K562 (cell line): ENCODE results near the gene PLPPR2. TPM values are rescaled to one million over a fixed set of nuclear protein-coding genes. Genes with fewer than 3 reads are reported as not detected.

Experiments used
- ATAC-seq: fragments of 200-7000 bp; cut with Tn5 transposase; 3 replicates; pipeline ENCODE4 v1.9.1; 2020; ENCODE audit warnings: moderate library complexity
- BruUV-seq: library from RNA; stranded (reverse); fragments of 400-500 nt; replicated peaks from 2 replicates; lab custom pipeline; 2021; lab: Mats Ljungman, UMichigan
- CTCF ChIA-PET: fragments of 300-600 bp; formaldehyde crosslinking; extraction: SDS; loops from one replicate; lab custom pipeline; 2021; ENCODE audit warnings: low intra/inter-chr PET ratio; lab: Yijun Ruan, JAX
- POLR2A ChIA-PET: fragments of 300-600, 350-650 bp; sonication (Branson Sonifier 250); formaldehyde crosslinking; extraction: SDS; loops from one replicate; lab custom pipeline; 2021; ENCODE audit warnings: antibody characterized with exemption, inconsistent platforms; lab: Yijun Ruan, JAX
- DNase-seq, 4 experiments: peaks; one replicate each; pipeline versions ENCODE4 v3.0.0 to v3.0.0-alpha.2; 2011 to 2018; ENCODE audit warnings: low spot score in 3 of 4, mixed read lengths in 3 of 4; ENCODE audit errors: extremely low read depth in 1 of 4
- FAIRE-seq: peaks from 2 replicates; lab custom pipeline; 2011; peaks lifted over from hg19 to GRCh38; lab: Jason Lieb, UNC
- H2AFZ ChIP-seq: 2 replicates; pipeline ENCODE4 v1.6.0; 2011; ENCODE audit warnings: low read depth, low read length, control low read depth, inconsistent platforms
- H3K27ac ChIP-seq: fragments of 200-600 bp; 3 replicates; pipeline ENCODE4 v1.8.0; 2011; ENCODE audit warnings: low read depth, mild to moderate bottlenecking, control low read depth, inconsistent platforms, low read length, moderate library complexity, mixed read lengths; ENCODE audit errors: extremely low read depth
- H3K27me3 ChIP-seq, 2 experiments: fragments of 300-600 bp in 1 of 2; 2 replicates in 1 of 2; 3 replicates in 1 of 2; pipeline versions ENCODE4 v1.6.0 to v1.8.0; 2011; ENCODE audit warnings: inconsistent platforms in 2 of 2, low read length in 2 of 2, mild to moderate bottlenecking in 1 of 2, mixed read lengths in 1 of 2, moderate library complexity in 1 of 2; ENCODE audit not compliant: control insufficient read depth in 2 of 2, insufficient read depth in 2 of 2
- H3K36me3 ChIP-seq: fragments of 300-600 bp; 3 replicates; pipeline ENCODE4 v1.8.0; 2011; ENCODE audit warnings: mild to moderate bottlenecking, low read length, inconsistent platforms; ENCODE audit not compliant: control insufficient read depth, insufficient read depth
- H3K4me1 ChIP-seq, 2 experiments: fragments of 200-600 bp in 1 of 2; replicated peaks in 1 of 2; 2 replicates in 1 of 2; 3 replicates in 1 of 2; pipeline versions ENCODE4 v1.5.1 to v1.8.0; 2011; ENCODE audit warnings: inconsistent platforms in 2 of 2, low read length in 2 of 2, mild to moderate bottlenecking in 1 of 2, mixed read lengths in 1 of 2, moderate library complexity in 1 of 2; ENCODE audit not compliant: control insufficient read depth in 2 of 2, insufficient read depth in 2 of 2
- H3K4me2 ChIP-seq: 2 replicates; pipeline ENCODE4 v1.6.1; 2011; ENCODE audit warnings: low read length, control low read depth, inconsistent platforms, mixed read lengths; ENCODE audit not compliant: insufficient read depth
- H3K4me3 ChIP-seq: fragments of 200-600 bp; sonication (generic), shearing (Covaris generic); 2 replicates; pipeline ENCODE4 v1.5.1; 2016; ENCODE audit warnings: control low read depth, inconsistent platforms
- H3K79me2 ChIP-seq: fragments of 200-600 bp; 3 replicates; pipeline ENCODE4 v1.8.0; 2011; ENCODE audit warnings: low read length, inconsistent platforms; ENCODE audit not compliant: control insufficient read depth, insufficient read depth
- H3K9ac ChIP-seq, 2 experiments: 2 replicates each; pipeline versions ENCODE4 v1.6.0 to v1.6.1; 2011; ENCODE audit warnings: low read depth in 2 of 2, low read length in 2 of 2, control low read depth in 1 of 2, inconsistent platforms in 1 of 2, mild to moderate bottlenecking in 1 of 2, mixed read lengths in 1 of 2; ENCODE audit not compliant: insufficient read depth in 1 of 2
- H3K9me1 ChIP-seq: one replicate; pipeline ENCODE4 v1.6.0; 2011; ENCODE audit warnings: inconsistent platforms, mild to moderate bottlenecking, low read length, moderate library complexity; ENCODE audit not compliant: control insufficient read depth, insufficient read depth
- H3K9me3 ChIP-seq: replicated peaks from 2 replicates; pipeline ENCODE4 v1.5.1; 2011; ENCODE audit warnings: low read depth, low read length, inconsistent platforms; ENCODE audit not compliant: control insufficient read depth, insufficient read depth
- H4K20me1 ChIP-seq: replicated peaks from 2 replicates; pipeline ENCODE4 v1.6.1; 2011; ENCODE audit warnings: low read length, inconsistent platforms, mixed read lengths; ENCODE audit not compliant: control insufficient read depth, insufficient read depth
- CHCHD3 ChIP-seq: fragments of 250-450 bp; sonication (Bioruptor Pico); IDR thresholded peaks from 2 replicates; pipeline ENCODE4 v2.1.2; 2022; ENCODE audit warnings: mild to moderate bottlenecking
- ELF2 ChIP-seq: fragments of 250-450 bp; sonication (Bioruptor Pico); IDR thresholded peaks from 2 replicates; pipeline ENCODE4 v1.5.0; 2021; ENCODE audit warnings: mild to moderate bottlenecking
- ESRRA ChIP-seq: fragments of 450-650 bp; IDR thresholded peaks from 2 replicates; pipeline ENCODE4 v1.6.1; 2014; ENCODE audit warnings: low read depth, mild to moderate bottlenecking, moderate library complexity, borderline replicate concordance
- GATAD2B ChIP-seq: fragments of 450-650 bp; IDR thresholded peaks from 2 replicates; pipeline ENCODE4 v1.6.1; 2017; ENCODE audit warnings: mild to moderate bottlenecking, borderline replicate concordance
- JUNB ChIP-seq: fragments of 450-650 bp; formaldehyde crosslinking; conservative IDR thresholded peaks from 2 replicates; pipeline ENCODE4 v1.4.0; 2020; ENCODE audit warnings: mild to moderate bottlenecking
- MYBL2 ChIP-seq, 2 experiments: fragments of 450-650 bp in 1 of 2; sonication (generic) in 1 of 2; formaldehyde crosslinking in 1 of 2; IDR thresholded peaks; 2 replicates each; pipeline versions ENCODE4 v1.6.1 to v1.8.1; 2017 to 2022; ENCODE audit warnings: borderline replicate concordance in 1 of 2, inconsistent platforms in 1 of 2, low read depth in 1 of 2, mild to moderate bottlenecking in 1 of 2, missing genetic modification reagents in 1 of 2, moderate library complexity in 1 of 2
- PPARD ChIP-seq: fragments of 250-450 bp; sonication (Bioruptor Pico); IDR thresholded peaks from 2 replicates; pipeline ENCODE4 v1.8.0; 2022; ENCODE audit warnings: inconsistent platforms, mild to moderate bottlenecking, moderate library complexity
- STAT5A ChIP-seq: IDR thresholded peaks from 2 replicates; pipeline ENCODE4 v1.6.1; 2012; ENCODE audit warnings: low read length, inconsistent platforms, borderline replicate concordance
- TBP ChIP-seq: optimal IDR thresholded peaks from 2 replicates; pipeline ENCODE3; 2011; ENCODE audit warnings: low read depth, low read length, improper control_type of control experiment
- TCFL5 ChIP-seq: fragments of 250-450 bp; sonication (Bioruptor Pico); conservative IDR thresholded peaks from 2 replicates; pipeline ENCODE4 v1.6.1; 2021; ENCODE audit warnings: mild to moderate bottlenecking, moderate library complexity, matching md5 sums
- TOE1 ChIP-seq, 2 experiments: fragments of 450-650 bp in 1 of 2; sonication (generic) in 1 of 2; formaldehyde crosslinking in 1 of 2; IDR thresholded peaks; 2 replicates each; pipeline versions ENCODE4 v1.7.1 to v1.8.0; 2016 to 2022; ENCODE audit warnings: borderline replicate concordance in 2 of 2, mild to moderate bottlenecking in 2 of 2, antibody characterized with exemption in 1 of 2, inconsistent platforms in 1 of 2, low read depth in 1 of 2, missing genetic modification reagents in 1 of 2, moderate library complexity in 1 of 2
- ZFP36 ChIP-seq: fragments of 150-350 bp; IDR thresholded peaks from 2 replicates; pipeline ENCODE4 v1.6.1; 2018; ENCODE audit warnings: low read length, low read depth; ENCODE audit not compliant: partially characterized antibody
- ZNF212 ChIP-seq: fragments of 450-650 bp; formaldehyde crosslinking; IDR thresholded peaks from 2 replicates; pipeline ENCODE4 v1.4.0; 2020; ENCODE audit warnings: mild to moderate bottlenecking
- ZNF282 ChIP-seq: sonication (generic); formaldehyde crosslinking; IDR thresholded peaks from 2 replicates; pipeline ENCODE4 v1.8.1; 2023; ENCODE audit warnings: missing genetic modification reagents
- ZNF507 ChIP-seq: conservative IDR thresholded peaks from 2 replicates; pipeline ENCODE4 v1.6.1; 2017; ENCODE audit warnings: missing genetic modification characterization, missing compliant biosample characterization
- ZNF586 ChIP-seq: fragments of 450-650 bp; formaldehyde crosslinking; conservative IDR thresholded peaks from 2 replicates; pipeline ENCODE4 v1.4.0; 2020; ENCODE audit warnings: mild to moderate bottlenecking, moderate library complexity
- WGBS: fragments of 100-300 bp; shearing (Covaris generic); methylation state at CpG from one replicate; pipeline ENCODE4 v1.1.6; 2016; ENCODE audit warnings: low coverage, mixed read lengths; ENCODE audit not compliant: insufficient coverage; ENCODE audit errors: missing lambda C conversion rate; 5-methylcytosine and 5-hydroxymethylcytosine counted together
- in situ Hi-C: fragments of 300-500 bp; cut with MboI; formaldehyde crosslinking; loops from 4 replicates; pipeline ENCODE4 v1.15.0; 2018; ENCODE audit warnings: inconsistent platforms, mixed read lengths
- intact Hi-C: fragments of 100-400 bp; cut with micrococcal nuclease; formaldehyde crosslinking; loops from 2 replicates; pipeline ENCODE4 v1.14.2; 2022
- polyA plus RNA-seq, 8 experiments: library from polyadenylated mRNA; depleted of rRNA in 4 of 8; stranded (reverse) in 5 of 8; unstranded in 3 of 8; fragments of >200 nt; fragmentation: Nextera tagmentation in 2 of 8; fragmentation: Illumina TruSeq in 1 of 8; extraction: Ambion mirVana in 2 of 8; extraction: Trizol in 1 of 8; gene quantifications; 2 replicates each; pipeline versions ENCODE4 v1.2.1 to v1.2.3, GENCODE V29; 2011 to 2014; ENCODE audit warnings: inconsistent platforms in 1 of 8, missing spikeins in 1 of 8
- total RNA-seq, 7 experiments: library from RNA; depleted of rRNA in 6 of 7; stranded (reverse); fragments of >200 nt in 6 of 7; fragmentation: Illumina TruSeq in 2 of 7; extraction: Trizol in 2 of 7; gene quantifications; 2 replicates each; pipeline versions ENCODE4 v1.2.1 to v1.2.3, GENCODE V29; 2011 to 2021; ENCODE audit warnings: low replicate concordance in 1 of 7

The PLPPR2 gene
- total and polyA plus RNA-seq, 9 of the 15 experiments (the other 6 are each of a cell fraction or from before 2014, with no cell fraction given) = 0.49 to 15.9 (median 3.4) TPM

- peaks cover 3 to 21% of the 10 kb centered on the region in 2 experiments; a peak in 3 of 5 replicates for H3K4me1 ChIP-seq
- TF ChIP-seq ZFP36 = peak; percentile 54
- 0 out of 2 replicates have a peak, but pooled peaks have one; percentile 56 for TF ChIP-seq ZNF282 (CRISPR knock-in tag)
- TF ChIP-seq ZNF586 (CRISPR knock-in tag) = no peak
- no peak for TF ChIP-seq ZNF507 (tag)
- ATAC-seq (no peak), FAIRE-seq (no peak), DNase-seq (no peak)
- intact Hi-C loops (no loop called here), in situ Hi-C loops (no loop called here)
- BruUV-seq = no TSS peak
- H3K36me3 ChIP-seq = no peaks in the 10 kb centered on the region
- H3K79me2 ChIP-seq = no peaks in the 10 kb centered on the region
- no peak overlapping the region for H3K9ac ChIP-seq
- no peak overlapping the region for H3K4me2 ChIP-seq
- 69% methylated on average over 15 of the region's 17 CpGs for WGBS
- CTCF ChIA-PET = no interaction called here
- H4K20me1 ChIP-seq = no peaks in the 10 kb centered on the region
- no peak overlapping the region for H3K4me3 ChIP-seq
- H2AFZ ChIP-seq = no peak overlapping the region
- no peaks in the 10 kb centered on the region for H3K27me3 ChIP-seq
- no peak overlapping the region for H3K27ac ChIP-seq
- POLR2A ChIA-PET = interaction anchor here (1.5 kb wide), 1 partner anchor 10 kb away, joined by 4 read pairs; the partner anchor contains the start of genes CCDC159 and TMEM205
- no peaks in the 10 kb centered on the region for H3K9me3 ChIP-seq
- no peaks in the 10 kb centered on the region for H3K9me1 ChIP-seq
Observed at GRCh38 chr19:11335449-11336146, 19.6 kb upstream of the PLPPR2 start.

- Histone ChIP-seq H2AFZ (no peak overlapping the region), H3K4me1 (peaks cover 3 to 21% of the 10 kb centered on the region in 2 experiments; a peak in 3 of 5 replicates), H3K4me2 (no peak overlapping the region), H3K9me3 (peaks cover 5% of the 10 kb centered on the region; the same call in 1 of the 2 replicates), H3K27ac (no peak overlapping the region), H3K9ac (peak overlapping the region in 1 of 2 experiments; percentile 26; a peak in 2 of 4 replicates), H3K9me1 (no peaks in the 10 kb centered on the region), H3K36me3 (no peaks in the 10 kb centered on the region), H4K20me1 (no peaks in the 10 kb centered on the region), H3K4me3 (no peak overlapping the region), H3K79me2 (no peaks in the 10 kb centered on the region), H3K27me3 (no peaks in the 10 kb centered on the region)
- DNase-seq (no peak), ATAC-seq (no peak), FAIRE-seq (no peak)
- intact Hi-C loops (no loop called here), in situ Hi-C loops (no loop called here)
- WGBS = 63% methylated on average over 13 of the region's 14 CpGs
- ChIA-PET POLR2A (interaction anchor here (1.5 kb wide), 1 partner anchor 9 kb away, joined by 4 read pairs; the partner anchor contains the start of genes CCDC159 and TMEM205), CTCF (no interaction called here)
- BruUV-seq = no TSS peak
- TF ChIP-seq TBP = no peak
- TF ChIP-seq GATAD2B = no peak
- TF ChIP-seq ELF2 (CRISPR knock-in tag) = no peak
- TF ChIP-seq CHCHD3 (CRISPR knock-in tag) = no peak
- TF ChIP-seq ESRRA = no peak
- no peak for TF ChIP-seq STAT5A
- TF ChIP-seq ZNF212 = no peak
- TF ChIP-seq TCFL5 = no peak
- TF ChIP-seq JUNB (CRISPR knock-in tag) = no peak
- TF ChIP-seq MYBL2 (IDR thresholded peaks at IDR 0.05; ENCODE audit: low read depth) = no peak
- no peak for TF ChIP-seq MYBL2 (CRISPR knock-in tag; IDR thresholded peaks at IDR 0.05; ENCODE audit: borderline replicate concordance)
- TF ChIP-seq TOE1 (IDR thresholded peaks at IDR 0.05; ENCODE audit: borderline replicate concordance) = no peak
- no peak for TF ChIP-seq TOE1 (CRISPR knock-in tag; IDR thresholded peaks at IDR 0.05; ENCODE audit: borderline replicate concordance, low read depth)
- no peak for TF ChIP-seq PPARD (CRISPR knock-in tag)
Observed at GRCh38 chr19:11337080-11337479, 18.2 kb upstream of the PLPPR2 start.
